Skeletal muscle satellite cell (primary cell): ENCODE results near the gene CAGE1.
"Not testable (repeated sequence)": the region's sequence is repeated elsewhere in the genome, so short reads cannot be mapped to it uniquely, and the experiment has no call there.

ENCODE experiments used
- H3K27me3 ChIP-seq: 2 replicates; pipeline ENCODE4 v1.7.0; 2013; ENCODE audit warnings: low read length; ENCODE audit not compliant: control insufficient read depth, insufficient read depth
- H3K36me3 ChIP-seq: 2 replicates; pipeline ENCODE4 v1.7.0; 2013; ENCODE audit warnings: mild to moderate bottlenecking, control low read depth, low read length; ENCODE audit not compliant: insufficient read depth
- H3K4me1 ChIP-seq: 2 replicates; pipeline ENCODE4 v1.7.0; 2013; ENCODE audit warnings: low read length; ENCODE audit not compliant: control insufficient read depth, insufficient read depth
- H3K4me2 ChIP-seq: 2 replicates; pipeline ENCODE4 v1.7.0; 2013; ENCODE audit warnings: mild to moderate bottlenecking, low read length
- H3K4me3 ChIP-seq: 2 replicates; pipeline ENCODE4 v1.7.0; 2013; ENCODE audit warnings: low read length
- H3K9ac ChIP-seq: 2 replicates; pipeline ENCODE4 v1.7.0; 2013; ENCODE audit warnings: mild to moderate bottlenecking, low read depth, low read length, moderate library complexity
- H3K9me3 ChIP-seq: replicated peaks from 2 replicates; pipeline ENCODE4 v1.7.0; 2013; ENCODE audit warnings: mild to moderate bottlenecking, control low read depth, low read length

Gene CAGE1

GRCh38 chr6:7367408-7367807 is 22.1 kb downstream of the CAGE1 start:
- H3K9me3 ChIP-seq, result no peaks in the 10 kb centered on the region
- no peak overlapping the region for H3K4me2 ChIP-seq
- H3K9ac ChIP-seq, result no peak overlapping the region
- H3K27me3 ChIP-seq, result peaks cover 11% of the 10 kb centered on the region
- H3K4me1 ChIP-seq, result no peaks in the 10 kb centered on the region
- no peak overlapping the region for H3K4me3 ChIP-seq
- no peaks in the 10 kb centered on the region for H3K36me3 ChIP-seq

DNA sequence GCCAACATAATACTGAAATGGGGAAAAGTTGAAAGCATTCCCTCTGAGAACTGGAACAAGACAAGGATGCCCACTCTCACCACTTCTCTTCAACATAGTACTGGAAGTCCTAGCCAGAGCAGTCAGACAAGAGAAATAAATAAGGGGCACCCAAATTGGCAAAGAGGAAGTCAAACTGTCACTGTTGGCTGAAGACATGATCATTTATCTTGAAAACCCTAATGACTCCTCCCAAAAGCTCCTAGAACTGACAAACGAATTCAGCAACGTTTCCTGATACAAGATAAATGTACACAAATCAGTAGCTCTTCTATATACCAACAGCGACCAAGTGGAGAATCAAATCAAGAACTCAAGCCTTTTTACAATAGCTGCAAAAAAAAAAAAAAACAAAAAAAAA is 37.6 kb downstream of the CAGE1 start:
- H3K4me1 ChIP-seq, H3K9me3 ChIP-seq, H3K4me3 ChIP-seq, H3K4me2 ChIP-seq, H3K9ac ChIP-seq, H3K27me3 ChIP-seq, H3K36me3 ChIP-seq: not testable (repeated sequence)

DNA sequence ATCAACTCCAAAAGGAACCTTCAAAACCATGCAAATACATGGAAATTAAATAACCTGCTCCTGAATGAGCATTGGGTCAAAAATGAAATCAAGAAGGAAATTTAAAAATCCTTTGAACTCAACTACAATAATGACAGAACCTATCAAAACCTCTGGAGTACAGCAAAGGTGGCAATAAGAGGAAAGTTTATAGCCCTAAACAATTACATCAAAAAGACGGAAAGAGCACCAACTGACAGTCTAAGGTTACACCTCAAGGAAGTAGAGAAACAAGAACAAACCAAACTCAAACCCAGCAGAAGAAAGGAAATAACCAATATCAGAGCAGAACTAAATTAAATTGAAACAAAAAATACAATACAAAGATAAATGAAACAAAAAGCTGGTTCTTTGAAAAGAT is 39.0 kb downstream of the CAGE1 start:
- not testable (repeated sequence) for H3K36me3 ChIP-seq, H3K4me1 ChIP-seq, H3K27me3 ChIP-seq, H3K4me2 ChIP-seq, H3K9me3 ChIP-seq, H3K4me3 ChIP-seq, H3K9ac ChIP-seq

DNA sequence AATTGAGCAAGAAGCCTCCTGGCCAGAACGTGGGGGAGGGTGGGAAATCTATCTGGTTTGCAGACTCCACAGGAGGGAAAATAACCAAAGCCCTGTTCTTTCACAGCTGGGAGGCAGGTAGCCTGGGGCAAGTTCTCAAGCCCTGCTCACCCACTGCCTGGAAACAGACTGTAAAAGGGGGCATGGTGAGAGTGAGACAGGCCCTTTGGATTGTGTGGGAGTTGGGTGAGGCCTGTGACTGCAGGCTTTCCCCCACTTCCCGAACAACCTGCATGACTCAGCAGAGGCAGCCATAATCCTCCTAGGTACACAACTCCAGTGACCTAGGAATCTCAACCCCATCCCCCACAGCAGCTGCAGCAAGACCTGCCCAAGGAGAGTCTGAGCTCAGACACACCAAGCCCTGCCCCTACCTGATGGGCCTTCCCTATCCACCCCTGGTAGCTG is 42.0 kb downstream of the CAGE1 start:
- not testable (repeated sequence) for H3K4me1 ChIP-seq, H3K9ac ChIP-seq, H3K4me2 ChIP-seq, H3K4me3 ChIP-seq, H3K27me3 ChIP-seq, H3K9me3 ChIP-seq, H3K36me3 ChIP-seq

GRCh38 chr6:7344773-7345450 is 44.6 kb downstream of the CAGE1 start:
- not testable (repeated sequence) for H3K36me3 ChIP-seq, H3K9me3 ChIP-seq, H3K9ac ChIP-seq, H3K4me2 ChIP-seq, H3K4me3 ChIP-seq, H3K27me3 ChIP-seq, H3K4me1 ChIP-seq

- H3K4me1 ChIP-seq, result no peaks in the 10 kb centered on the region
- H3K36me3 ChIP-seq, result no peaks in the 10 kb centered on the region
- H3K4me2 ChIP-seq, result no peak overlapping the region
- H3K27me3 ChIP-seq, result peaks cover 3% of the 10 kb centered on the region
- no peaks in the 10 kb centered on the region for H3K9me3 ChIP-seq
- no peak overlapping the region for H3K4me3 ChIP-seq
- no peak overlapping the region for H3K9ac ChIP-seq
Measured at GRCh38 chr6:7343546-7344475, 45.7 kb downstream of the CAGE1 start.

DNA sequence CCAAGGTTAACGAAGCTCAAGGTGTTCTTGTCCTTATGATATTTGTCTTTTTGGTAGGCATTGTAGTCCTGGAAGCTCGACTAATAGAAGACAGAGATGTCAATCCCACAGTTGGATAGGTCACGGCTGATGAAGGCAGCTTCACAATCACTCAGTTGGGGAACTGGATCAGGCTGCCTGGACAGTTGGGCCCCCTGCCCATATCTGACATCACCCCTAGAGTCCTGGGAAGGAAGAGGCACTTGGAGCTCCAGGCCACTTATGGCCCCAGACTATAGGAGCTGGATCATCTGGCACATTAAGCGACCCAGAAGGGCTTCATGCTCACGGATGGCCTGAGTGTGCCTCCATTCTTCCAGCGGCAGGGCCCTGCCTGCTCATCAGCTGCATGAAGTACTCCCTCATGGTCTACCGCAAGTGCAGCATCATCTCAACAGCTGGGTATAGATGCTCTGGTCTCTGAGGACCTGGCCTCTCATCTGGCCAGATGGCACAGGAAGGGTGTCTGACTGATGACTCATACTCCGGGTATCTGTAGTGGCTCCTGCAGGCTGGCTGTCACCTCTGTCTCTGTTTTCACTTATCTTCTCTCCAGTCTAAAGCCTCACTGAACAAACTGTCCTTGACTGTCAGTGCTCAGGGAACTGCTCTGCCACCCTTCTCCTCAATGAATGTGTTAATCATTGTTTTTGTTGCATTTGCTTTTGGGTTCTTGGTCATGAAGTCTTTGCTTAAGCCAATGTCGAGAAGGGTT is 47.4 kb downstream of the CAGE1 start:
- H3K9me3 ChIP-seq, result no peaks in the 10 kb centered on the region

GRCh38 chr6:7341271-7341670 is 48.3 kb downstream of the CAGE1 start:
- Histone ChIP-seq H3K4me3 (no peak overlapping the region), H3K9me3 (no peaks in the 10 kb centered on the region), H3K4me1 (no peaks in the 10 kb centered on the region), H3K36me3 (no peaks in the 10 kb centered on the region), H3K27me3 (peaks cover 3% of the 10 kb centered on the region), H3K4me2 (no peak overlapping the region), H3K9ac (no peak overlapping the region)

More for the DNA sequence above, 47.4 kb downstream of the CAGE1 start:
- Histone ChIP-seq H3K4me2 (no peak overlapping the region), H3K9ac (no peak overlapping the region), H3K4me3 (no peak overlapping the region), H3K4me1 (no peaks in the 10 kb centered on the region), H3K36me3 (no peaks in the 10 kb centered on the region), H3K27me3 (peaks cover 3% of the 10 kb centered on the region)

DNA sequence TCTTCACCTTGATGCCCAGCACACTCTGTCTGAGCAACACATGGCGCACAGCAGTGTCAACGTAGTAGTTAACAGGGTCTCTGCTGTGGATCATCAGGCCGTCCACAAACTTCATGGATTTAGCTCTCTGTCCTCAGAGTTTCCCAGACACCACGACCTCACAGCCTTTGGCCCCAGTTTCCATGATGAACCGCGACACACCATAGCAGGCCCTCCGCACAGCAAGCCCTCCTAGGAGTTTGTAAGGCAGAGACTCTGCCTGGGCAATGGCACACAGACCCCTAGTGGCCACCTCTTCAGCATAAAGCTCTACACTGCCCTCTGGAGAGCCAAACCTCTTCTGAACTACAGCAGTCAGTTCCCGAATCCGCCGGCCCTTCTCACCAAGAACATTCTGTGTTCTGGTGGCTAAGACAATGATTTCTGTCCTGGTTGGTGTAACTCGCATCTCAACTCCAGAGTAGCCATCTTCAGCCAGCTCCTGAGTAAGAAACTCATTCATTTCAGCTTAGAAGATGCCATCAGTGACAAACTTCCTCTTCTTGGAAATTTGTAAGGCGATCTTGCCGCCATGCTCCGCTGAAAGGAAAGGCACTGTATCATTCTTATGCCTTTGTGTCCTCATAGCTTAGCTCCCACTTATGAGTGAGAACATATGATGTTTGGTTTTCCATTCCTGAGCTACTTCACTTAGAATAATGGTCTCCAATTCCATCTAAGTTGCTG is 50.4 kb downstream of the CAGE1 start:
- not testable (repeated sequence) for H3K9ac ChIP-seq, H3K4me1 ChIP-seq, H3K9me3 ChIP-seq, H3K4me2 ChIP-seq, H3K27me3 ChIP-seq, H3K36me3 ChIP-seq, H3K4me3 ChIP-seq

DNA sequence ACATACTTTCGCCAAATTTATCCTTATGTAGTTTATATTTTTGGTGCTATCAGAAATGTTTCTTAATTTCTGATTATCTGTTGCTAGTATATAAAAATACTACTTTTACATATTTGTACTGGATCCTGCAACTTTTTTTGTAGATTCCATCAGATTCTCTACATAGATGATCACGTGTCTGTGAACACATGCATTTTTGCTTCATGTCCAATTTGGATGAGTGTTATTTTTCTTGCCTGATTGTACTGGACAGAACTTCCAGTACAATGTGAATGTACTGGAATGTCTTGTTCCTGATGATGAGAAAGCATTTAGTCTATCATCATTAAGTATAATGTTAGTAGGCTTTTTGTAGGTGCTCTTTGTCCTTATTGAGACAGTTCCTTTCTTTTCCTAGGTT is 51.5 kb downstream of the CAGE1 start:
- no peaks in the 10 kb centered on the region for H3K9me3 ChIP-seq
- H3K4me3 ChIP-seq, result no peak overlapping the region
- H3K4me2 ChIP-seq, result no peak overlapping the region
- H3K9ac ChIP-seq, result no peak overlapping the region
- peaks cover 3% of the 10 kb centered on the region for H3K27me3 ChIP-seq
- H3K4me1 ChIP-seq, result no peaks in the 10 kb centered on the region
- H3K36me3 ChIP-seq, result no peaks in the 10 kb centered on the region

GRCh38 chr6:7335519-7335918 is 54.0 kb downstream of the CAGE1 start:
- no peaks in the 10 kb centered on the region for H3K4me1 ChIP-seq
- H3K4me2 ChIP-seq, result no peak overlapping the region
- no peak overlapping the region for H3K4me3 ChIP-seq
- peaks cover 3% of the 10 kb centered on the region for H3K27me3 ChIP-seq
- H3K9ac ChIP-seq, result no peak overlapping the region
- H3K36me3 ChIP-seq, result no peaks in the 10 kb centered on the region
- H3K9me3 ChIP-seq, result no peaks in the 10 kb centered on the region
